Mucosa of descending colon (tissue), 3 donors: ENCODE data around the gene MCF2L. TPM values are rescaled to one million over a fixed set of nuclear protein-coding genes. Genes with fewer than 3 reads are reported as not detected.
A peak's percentile ranks its signal among the peaks of the same experiment; 100 is the strongest.

Source experiments
- ATAC-seq: fragments of 200-7000 bp; cut with Tn5 transposase; one replicate; pipeline ENCODE4 v1.9.1; 2020; ENCODE audit warnings: mild to moderate bottlenecking, moderate library complexity
- DNase-seq, 3 donors: peaks; one replicate each; pipeline ENCODE4 v3.0.0-alpha.2; 2020
- H3K36me3 ChIP-seq: fragments of 200-600 bp; one replicate; pipeline ENCODE4 v1.8.0; 2021; ENCODE audit warnings: low read depth, mild to moderate bottlenecking
- H3K4me1 ChIP-seq: fragments of 200-600 bp; one replicate; pipeline ENCODE4 v1.8.0; 2021; ENCODE audit warnings: low read depth, mild to moderate bottlenecking
- H3K4me3 ChIP-seq: fragments of 200-600 bp; one replicate; pipeline ENCODE4 v1.8.0; 2021; ENCODE audit warnings: mild to moderate bottlenecking
- H3K9me3 ChIP-seq: fragments of 200-600 bp; one replicate; pipeline ENCODE4 v1.8.0; 2021; ENCODE audit warnings: mild to moderate bottlenecking
- intact Hi-C, 2 donors: fragments of 100-400 bp; cut with DNase I in 1 of 2; cut with micrococcal nuclease in 1 of 2; formaldehyde crosslinking; loops; one replicate each; pipeline versions ENCODE4 v1.11.0 to v1.11.1; 2022; cut with DNase I, micrococcal nuclease
- total RNA-seq, 3 donors: library from RNA; stranded (reverse); fragmentation: NEBNext Ultra II Directional in 2 of 3; extraction: Animal tissue kit (Norgen Biotek cat#: 25700) in 2 of 3; gene quantifications; one replicate each; pipeline versions ENCODE4 v1.2.1 to v1.2.4, GENCODE V29; 2021 to 2023
- TF ChIP-seq, protein P1 (sequence below): fragments of 200-600 bp; IDR thresholded peaks from one replicate; pipeline ENCODE4 v1.8.0; 2022; ENCODE audit warnings: antibody characterized with exemption, mild to moderate bottlenecking
- donor health status: DM: no; HTN: no; CAD: no; lungs with moderate emphysema.
- donor health status: DM: no; HTN: no; CAD: no.
- donor health status: DM: no; HTN: yes; CAD: no.

MCF2L gene
- total RNA-seq, 3 donors from 2014 or later, result 53.9 to 109 (median 95.4) TPM

DNA sequence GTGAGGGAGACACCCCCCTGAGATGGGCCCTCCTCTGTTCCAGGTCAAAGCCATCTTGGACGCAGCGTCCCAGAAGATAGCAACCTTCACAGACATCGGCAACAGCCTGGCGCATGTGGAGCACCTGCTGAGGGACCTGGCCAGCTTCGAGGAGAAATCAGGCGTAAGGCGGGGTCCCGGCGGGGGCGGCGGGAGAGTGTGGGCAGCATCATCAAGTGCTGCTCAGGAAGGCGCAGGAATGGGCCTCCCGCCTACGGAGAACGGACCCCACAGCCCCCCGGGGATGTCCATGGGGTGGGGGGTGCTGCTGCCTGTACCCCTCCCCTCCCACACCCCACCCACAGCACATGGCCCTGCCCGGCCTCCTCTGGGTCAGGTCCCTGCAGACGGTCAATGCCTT lies 105.4 kb downstream of the MCF2L start:
- TF ChIP-seq, protein P1, sequence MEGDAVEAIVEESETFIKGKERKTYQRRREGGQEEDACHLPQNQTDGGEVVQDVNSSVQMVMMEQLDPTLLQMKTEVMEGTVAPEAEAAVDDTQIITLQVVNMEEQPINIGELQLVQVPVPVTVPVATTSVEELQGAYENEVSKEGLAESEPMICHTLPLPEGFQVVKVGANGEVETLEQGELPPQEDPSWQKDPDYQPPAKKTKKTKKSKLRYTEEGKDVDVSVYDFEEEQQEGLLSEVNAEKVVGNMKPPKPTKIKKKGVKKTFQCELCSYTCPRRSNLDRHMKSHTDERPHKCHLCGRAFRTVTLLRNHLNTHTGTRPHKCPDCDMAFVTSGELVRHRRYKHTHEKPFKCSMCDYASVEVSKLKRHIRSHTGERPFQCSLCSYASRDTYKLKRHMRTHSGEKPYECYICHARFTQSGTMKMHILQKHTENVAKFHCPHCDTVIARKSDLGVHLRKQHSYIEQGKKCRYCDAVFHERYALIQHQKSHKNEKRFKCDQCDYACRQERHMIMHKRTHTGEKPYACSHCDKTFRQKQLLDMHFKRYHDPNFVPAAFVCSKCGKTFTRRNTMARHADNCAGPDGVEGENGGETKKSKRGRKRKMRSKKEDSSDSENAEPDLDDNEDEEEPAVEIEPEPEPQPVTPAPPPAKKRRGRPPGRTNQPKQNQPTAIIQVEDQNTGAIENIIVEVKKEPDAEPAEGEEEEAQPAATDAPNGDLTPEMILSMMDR, result no peak
- Histone ChIP-seq H3K4me3 (no peak overlapping the region), H3K9me3 (no peaks in the 10 kb centered on the region), H3K4me1 (no peaks in the 10 kb centered on the region), H3K36me3 (no peaks in the 10 kb centered on the region)
- intact Hi-C loops, result no loop called here
- DNase-seq, result peak in 1 of 3 donors; percentile 39
- no peak for ATAC-seq

DNA sequence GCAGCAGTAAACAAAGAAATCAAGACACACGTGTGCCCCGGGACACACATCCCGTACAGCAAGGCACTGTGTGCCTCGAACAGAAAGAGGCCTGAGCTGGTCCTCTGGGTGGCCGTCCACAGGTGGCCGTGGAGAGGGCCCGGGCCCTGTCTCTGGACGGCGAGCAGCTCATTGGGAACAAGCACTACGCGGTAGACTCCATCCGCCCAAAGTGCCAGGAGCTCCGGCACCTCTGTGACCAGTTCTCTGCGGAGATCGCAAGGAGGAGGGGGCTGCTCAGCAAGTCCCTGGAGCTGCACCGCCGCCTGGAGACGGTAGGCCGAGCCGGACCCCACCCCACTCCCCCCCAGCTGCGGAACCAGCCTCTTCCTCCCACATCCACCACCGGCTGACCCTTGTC lies 105.9 kb downstream of the MCF2L start:
- TF ChIP-seq, protein P1, result no peak
- intact Hi-C loops, result no loop called here
- ATAC-seq (no peak), DNase-seq (peak in 1 of 3 donors; percentile 22)
- Histone ChIP-seq H3K9me3 (no peaks in the 10 kb centered on the region), H3K4me3 (no peak overlapping the region), H3K4me1 (no peaks in the 10 kb centered on the region), H3K36me3 (no peaks in the 10 kb centered on the region)

DNA sequence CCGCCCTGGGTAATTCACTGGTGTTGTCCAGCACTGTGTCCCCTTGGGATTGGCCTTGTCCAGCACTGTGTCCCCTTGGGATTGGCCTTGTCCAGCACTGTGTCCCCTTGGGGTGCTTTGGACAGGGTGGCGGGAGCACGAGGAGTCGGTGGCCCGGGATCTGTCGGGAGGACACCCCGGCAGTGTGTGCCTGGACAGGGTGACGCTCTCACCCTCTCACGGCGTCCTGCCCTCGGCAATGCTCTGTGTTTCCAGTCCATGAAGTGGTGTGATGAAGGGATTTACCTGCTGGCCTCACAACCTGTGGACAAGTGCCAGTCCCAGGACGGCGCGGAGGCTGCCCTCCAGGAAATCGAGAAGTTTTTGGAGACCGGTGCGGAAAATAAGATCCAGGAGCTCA lies 106.7 kb downstream of the MCF2L start:
- H3K4me3 ChIP-seq, result no peak overlapping the region
- no peaks in the 10 kb centered on the region for H3K4me1 ChIP-seq
- no peaks in the 10 kb centered on the region for H3K9me3 ChIP-seq
- intact Hi-C loops, result no loop called here
- DNase-seq, result peak in 1 of 3 donors; percentile 36
- ATAC-seq, result peak; percentile 6
- no peaks in the 10 kb centered on the region for H3K36me3 ChIP-seq
- TF ChIP-seq, protein P1, result no peak

DNA sequence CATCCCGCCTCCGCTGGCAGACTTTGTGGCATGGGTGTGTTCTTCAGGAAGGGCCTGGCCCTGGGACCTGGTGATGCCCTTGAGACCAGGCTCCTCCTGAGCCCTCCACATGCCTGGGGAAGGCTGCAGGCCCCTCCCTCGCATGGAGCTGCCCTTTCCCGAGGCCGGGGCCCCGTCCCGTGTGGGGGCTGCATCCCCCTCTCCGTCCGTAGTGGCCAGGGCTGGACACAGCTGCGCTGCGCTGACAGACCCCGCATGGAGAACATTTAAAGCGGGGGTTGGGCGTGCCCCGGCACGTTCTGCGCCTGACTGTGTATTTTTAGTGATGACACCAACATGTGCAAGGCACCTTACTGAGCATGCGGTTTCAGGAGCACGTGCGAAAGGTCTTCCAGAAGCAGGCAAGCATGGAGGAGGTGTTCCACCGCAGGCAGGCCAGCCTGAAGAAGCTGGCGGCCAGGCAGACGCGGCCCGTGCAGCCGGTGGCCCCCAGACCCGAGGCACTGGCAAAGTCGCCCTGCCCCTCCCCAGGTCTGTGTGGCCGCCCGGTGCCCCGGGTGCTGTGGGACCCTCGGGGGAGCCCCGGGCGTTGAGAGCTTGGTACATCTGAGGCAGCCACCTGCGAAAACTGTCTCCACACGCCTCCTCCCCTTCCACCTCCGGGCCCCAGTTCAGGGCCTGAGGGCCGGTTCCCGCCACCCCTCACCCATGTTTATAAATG lies 107.8 kb downstream of the MCF2L start:
- no peaks in the 10 kb centered on the region for H3K36me3 ChIP-seq

DNA sequence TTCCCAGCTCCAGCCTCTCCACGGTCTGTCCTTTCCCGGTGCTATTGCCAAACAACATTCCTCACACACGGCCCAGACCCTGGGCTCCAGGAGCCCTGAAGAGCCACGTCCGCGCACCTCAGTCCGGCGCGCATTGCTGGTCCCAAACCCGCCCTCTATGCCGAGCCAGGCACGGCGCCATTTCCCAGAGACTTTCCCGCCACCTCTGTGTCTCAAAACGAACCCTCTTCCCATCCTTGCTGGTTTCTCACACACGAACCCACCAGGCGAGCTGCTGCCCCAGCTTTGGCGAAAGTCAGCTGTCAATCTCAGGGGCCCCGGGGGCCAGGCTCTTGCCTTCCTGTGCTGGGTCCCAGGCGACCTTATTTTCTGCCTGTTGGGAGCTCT lies 108.5 kb downstream of the MCF2L start:
- ATAC-seq, result no peak
- intact Hi-C loops, result no loop called here
- H3K4me1 ChIP-seq, result no peaks in the 10 kb centered on the region
- H3K4me3 ChIP-seq, result no peak overlapping the region
- H3K9me3 ChIP-seq, result no peaks in the 10 kb centered on the region
- no peaks in the 10 kb centered on the region for H3K36me3 ChIP-seq
- DNase-seq, result peak in 1 of 3 donors; percentile 29
- TF ChIP-seq, protein P1, result no peak

More for the DNA sequence above, 107.8 kb downstream of the MCF2L start:
- Histone ChIP-seq H3K4me3 (no peak overlapping the region), H3K9me3 (no peaks in the 10 kb centered on the region), H3K4me1 (no peaks in the 10 kb centered on the region)
- ATAC-seq, result no peak
- intact Hi-C loops, result no loop called here
- TF ChIP-seq, protein P1, result no peak
- peak in 1 of 3 donors; percentile 44 for DNase-seq
